Fibroblast of upper back skin (primary cell): Measurements from ENCODE around the gene OR2G6.

Experiments used
- DNase-seq: peaks from one replicate; pipeline ENCODE4 v3.0.0-alpha.2; 2013

Gene OR2G6

GRCh38 chr1:248576260-248576980 is 68.5 kb downstream of the OR2G6 start:
- no peak for DNase-seq
